ENCODE results near the gene BCAT1.

DNA sequence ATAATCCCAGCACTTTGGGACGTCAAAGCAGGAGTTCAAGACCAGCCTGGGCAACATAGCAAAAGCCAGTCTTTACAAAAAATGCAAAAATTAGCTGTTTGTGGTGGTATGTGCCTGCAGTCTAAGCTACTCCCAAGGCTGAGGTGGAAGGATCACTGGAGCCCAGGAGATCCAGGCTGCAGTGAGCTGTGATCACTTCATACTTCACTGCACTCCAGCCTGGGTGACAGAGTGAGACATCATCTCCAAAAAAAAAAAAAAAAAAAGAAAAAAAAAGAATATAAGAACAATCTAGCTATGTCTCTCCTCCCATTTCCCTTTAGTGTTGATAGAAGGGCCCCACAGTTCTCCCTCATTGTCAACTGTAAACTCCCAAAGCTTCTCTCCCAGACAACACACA is 3.5 kb upstream of the BCAT1 start:
- TF ChIP-seq CTCF (IDR thresholded peaks at IDR 0.05) = no peak
- no peak for TF ChIP-seq POLR2A (IDR thresholded peaks at IDR 0.05)
